ENCODE measurements around the gene CORT.
"Not testable (repeated sequence)": the region's sequence is repeated elsewhere in the genome, so short reads cannot be mapped to it uniquely, and the experiment has no call there.

Gene CORT

DNA sequence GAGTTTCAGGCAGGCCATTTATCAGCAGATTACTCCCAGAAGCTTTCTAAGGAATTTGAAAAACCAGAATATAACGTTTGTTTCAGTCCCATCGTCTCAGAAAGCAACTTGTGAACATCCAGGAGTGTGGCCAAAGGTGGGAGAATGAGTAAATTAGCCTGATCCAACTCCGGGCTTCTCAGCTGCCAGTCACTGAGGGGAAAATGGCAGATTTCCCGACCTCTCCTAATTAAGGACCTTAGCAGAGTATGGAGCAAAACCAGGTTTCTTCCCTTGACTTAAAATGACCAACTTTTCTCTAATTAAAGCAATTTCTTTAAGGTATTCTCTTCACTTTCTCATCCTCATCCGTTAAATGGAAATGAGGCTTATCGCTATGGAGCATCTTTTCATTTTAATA is 1.0 kb downstream of the CORT start:
- DNase-seq (ENCODE audit: insufficient read length, low spot score) (no peak), FAIRE-seq (no peak)
- no peak for TF ChIP-seq POLR2A (IDR thresholded peaks at IDR 0.05; ENCODE audit: low read depth, low read length)

DNA sequence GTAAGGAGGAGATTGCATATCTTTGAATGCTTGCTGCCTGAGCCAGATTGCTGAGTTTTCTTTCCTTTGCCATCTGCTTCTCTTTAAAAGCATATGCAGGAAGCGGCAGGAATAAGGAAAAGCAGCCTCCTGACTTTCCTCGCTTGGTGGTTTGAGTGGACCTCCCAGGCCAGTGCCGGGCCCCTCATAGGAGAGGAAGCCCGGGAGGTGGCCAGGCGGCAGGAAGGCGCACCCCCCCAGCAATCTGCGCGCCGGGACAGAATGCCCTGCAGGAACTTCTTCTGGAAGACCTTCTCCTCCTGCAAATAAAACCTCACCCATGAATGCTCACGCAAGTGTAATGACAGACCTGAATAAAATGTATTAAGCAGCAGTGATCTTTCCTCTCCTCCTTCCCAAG is 1.5 kb downstream of the CORT start:
- FAIRE-seq (no peak), DNase-seq (ENCODE audit: insufficient read length, low spot score) (no peak)
- TF ChIP-seq POLR2A (IDR thresholded peaks at IDR 0.05; ENCODE audit: low read depth, low read length), result no peak

DNA sequence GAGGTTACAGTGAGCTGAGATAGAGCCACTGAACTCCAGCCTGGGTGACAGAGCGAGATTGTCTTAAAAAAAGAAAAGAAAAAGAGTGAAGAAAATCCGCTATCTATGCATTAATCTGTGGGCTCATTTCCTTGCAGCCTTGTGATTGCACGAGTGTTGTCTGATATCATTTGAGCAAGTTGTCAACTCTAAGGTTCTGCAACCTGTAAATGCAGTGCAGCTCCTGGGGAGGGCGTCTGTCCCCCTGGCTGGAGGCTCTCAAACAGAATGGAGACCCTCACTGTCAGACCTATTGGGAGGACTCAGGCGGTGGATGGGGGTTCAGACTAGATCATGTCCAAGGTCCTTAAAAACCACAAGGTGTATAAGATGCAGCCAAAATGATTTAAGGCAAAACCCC is 6.2 kb downstream of the CORT start:
- DNase-seq (ENCODE audit: insufficient read length, low spot score) (no peak), FAIRE-seq (no peak)
- TF ChIP-seq POLR2A (IDR thresholded peaks at IDR 0.05; ENCODE audit: low read depth, low read length), result no peak

DNA sequence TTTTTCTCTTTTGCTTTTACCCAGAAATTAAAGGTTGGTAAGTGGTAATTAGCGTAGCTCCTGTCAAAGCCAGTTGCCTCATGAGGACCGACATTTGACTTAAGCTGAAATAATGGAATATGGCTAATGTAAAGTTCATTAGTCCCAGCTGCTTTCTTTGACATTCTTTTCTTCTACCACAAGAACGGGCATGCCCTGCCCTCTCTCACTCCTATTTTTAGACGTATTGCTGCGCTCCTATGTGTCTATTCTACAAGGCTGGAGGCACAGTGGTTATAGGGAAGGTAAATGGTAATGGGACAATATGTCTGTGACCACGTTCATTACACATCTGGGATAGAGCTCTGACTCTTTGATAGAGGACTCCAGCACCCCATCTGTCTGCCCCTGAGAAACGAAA is 6.8 kb downstream of the CORT start:
- FAIRE-seq, result no peak
- no peak for DNase-seq (ENCODE audit: insufficient read length, low spot score)
- no peak for TF ChIP-seq POLR2A (IDR thresholded peaks at IDR 0.05; ENCODE audit: low read depth, low read length)

DNA sequence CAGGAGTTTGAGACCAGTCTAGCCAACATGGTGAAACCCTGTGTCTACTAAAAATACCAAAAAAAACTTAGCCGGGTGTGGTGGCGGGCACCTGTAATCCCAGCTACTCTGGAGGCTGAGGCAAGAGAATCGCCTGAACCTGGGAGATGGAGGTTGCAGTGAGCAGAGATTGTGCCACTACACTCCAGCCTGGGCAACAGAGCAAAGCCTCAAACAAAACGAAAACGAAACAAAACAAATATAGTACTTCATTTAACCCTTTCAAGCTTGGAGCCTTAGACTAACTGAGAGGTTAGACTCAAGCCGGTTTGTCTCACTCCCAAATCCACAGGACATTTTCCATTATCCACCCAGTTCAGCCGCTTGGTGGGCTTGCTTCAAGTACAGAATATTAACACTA is 7.6 kb downstream of the CORT start:
- DNase-seq (ENCODE audit: insufficient read length, low spot score); FAIRE-seq: not testable (repeated sequence)

DNA sequence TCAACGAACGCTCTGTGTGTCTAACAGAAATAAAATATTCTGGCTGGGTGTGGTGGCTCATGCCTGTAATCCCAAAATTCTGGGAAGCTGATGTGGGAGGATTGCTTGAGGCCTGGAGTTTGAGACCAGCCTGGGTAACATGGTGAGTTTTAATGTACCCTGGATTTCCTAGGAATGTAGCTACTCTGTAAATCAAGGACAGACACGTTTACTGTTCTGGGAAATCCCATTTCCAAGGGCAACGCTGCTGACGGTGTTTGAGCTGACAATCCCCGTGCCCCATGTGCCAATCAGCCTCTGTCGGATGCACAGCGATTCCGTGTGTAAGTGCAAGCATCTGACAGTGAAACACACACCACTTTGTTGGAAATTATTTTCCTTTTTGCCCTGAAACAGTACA is 8.0 kb downstream of the CORT start:
- no peak for TF ChIP-seq POLR2A (IDR thresholded peaks at IDR 0.05; ENCODE audit: low read depth, low read length)
- DNase-seq (ENCODE audit: insufficient read length, low spot score) (no peak), FAIRE-seq (no peak)

DNA sequence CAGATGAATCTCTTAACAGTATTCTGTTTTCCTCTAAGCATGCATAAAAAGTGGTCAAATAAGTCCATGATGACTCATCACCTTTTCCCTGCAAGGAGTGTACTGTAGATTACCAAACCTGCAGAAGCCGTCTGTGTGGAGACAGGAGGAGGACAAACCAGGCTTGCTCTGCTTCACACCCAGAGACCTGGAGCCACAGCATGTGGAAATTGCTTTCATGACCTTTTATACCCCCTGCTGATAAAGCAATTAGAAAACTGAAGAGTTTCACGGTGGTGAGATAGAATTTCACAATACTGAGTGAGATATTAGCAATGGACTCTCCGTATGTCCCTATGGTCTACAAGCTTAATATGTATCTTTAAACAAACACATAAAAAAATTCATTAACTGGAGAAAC is 9.4 kb downstream of the CORT start:
- DNase-seq (ENCODE audit: insufficient read length, low spot score) (peak; percentile 40), FAIRE-seq (peak; percentile 15)
- TF ChIP-seq POLR2A (IDR thresholded peaks at IDR 0.05; ENCODE audit: low read depth, low read length), result no peak

DNA sequence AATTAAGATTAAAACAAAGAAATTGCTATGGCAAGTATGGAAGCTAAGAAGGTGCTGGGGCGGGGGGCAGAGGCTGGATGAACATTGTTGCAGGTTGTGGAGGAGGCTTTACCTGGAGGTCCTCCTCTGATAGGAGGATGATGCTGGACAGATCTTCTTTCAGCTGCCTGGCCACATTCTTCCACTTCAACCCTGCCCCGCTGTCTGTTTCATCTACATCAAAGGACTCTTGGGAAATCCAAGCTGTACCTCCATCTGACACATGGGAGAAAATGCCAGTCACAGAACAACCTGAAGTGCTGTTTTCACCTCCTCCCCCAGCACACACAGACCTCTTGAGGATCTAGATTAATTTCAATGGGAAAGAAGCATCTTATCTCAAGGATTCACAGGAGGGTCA is 17.2 kb downstream of the CORT start:
- FAIRE-seq, result no peak
- DNase-seq (ENCODE audit: insufficient read length, low spot score), result no peak

DNA sequence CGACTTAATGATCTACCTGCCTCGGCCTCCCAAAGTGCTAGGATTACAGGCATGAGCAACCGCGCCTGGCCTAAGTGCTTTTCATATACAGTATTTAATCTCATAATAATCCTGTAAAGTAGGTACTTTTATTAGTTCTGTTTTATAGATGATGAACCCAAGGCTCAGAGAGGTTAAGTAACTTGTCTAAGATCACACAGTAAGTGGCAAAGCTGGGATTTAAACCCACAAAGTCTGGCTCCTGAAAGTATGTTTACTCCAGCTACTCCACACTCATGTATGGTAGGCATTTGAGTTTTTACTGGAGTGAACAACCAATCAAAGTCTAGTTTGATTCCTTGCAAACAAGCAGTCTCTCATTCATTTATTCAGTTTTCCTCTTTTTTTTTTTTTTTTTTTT is 20.2 kb downstream of the CORT start:
- no peak for TF ChIP-seq POLR2A (IDR thresholded peaks at IDR 0.05; ENCODE audit: low read depth, low read length)
- FAIRE-seq, result no peak
- DNase-seq (ENCODE audit: insufficient read length, low spot score), result no peak

More for the DNA sequence above, 17.2 kb downstream of the CORT start:
- no peak for TF ChIP-seq POLR2A (IDR thresholded peaks at IDR 0.05; ENCODE audit: low read depth, low read length)

DNA sequence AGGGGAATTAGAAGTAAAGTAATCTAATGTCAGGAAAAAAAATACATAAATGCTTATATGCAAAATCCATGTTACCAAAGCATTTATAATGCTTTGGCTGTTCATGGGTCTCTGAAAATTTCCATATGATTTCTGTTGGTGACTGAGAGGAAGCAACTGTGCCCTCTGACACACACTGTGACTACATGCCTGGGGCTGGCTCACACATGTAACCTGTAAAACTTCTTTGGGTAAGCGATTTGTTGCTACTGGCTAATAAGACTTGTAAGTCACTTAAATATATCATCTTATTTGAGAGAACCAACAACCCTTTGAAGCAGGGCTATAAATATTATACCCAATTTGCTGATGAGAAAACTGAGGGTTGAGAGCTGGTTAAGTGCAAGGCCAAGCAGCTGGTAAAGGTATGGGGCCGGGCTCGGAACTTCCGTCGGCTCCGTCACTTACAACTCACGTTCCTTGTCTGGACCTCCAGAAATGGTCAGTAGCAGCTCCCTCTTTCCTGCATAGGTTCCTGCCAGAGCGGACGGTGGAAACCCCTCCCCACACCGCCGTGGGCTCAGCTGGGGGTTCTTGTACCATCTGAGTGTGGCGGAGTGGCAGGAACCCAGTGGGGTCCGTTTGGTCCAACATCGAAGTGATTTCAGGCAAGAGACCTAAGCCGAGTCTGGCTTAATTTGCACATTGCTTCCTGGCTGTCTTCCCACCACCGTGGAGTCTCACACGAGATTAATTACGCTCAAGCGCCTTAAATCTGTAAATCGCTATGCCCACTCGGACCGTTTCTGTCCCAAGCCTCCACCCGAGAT is 21.8 kb downstream of the CORT start:
- no peak for TF ChIP-seq POLR2A (IDR thresholded peaks at IDR 0.05; ENCODE audit: low read depth, low read length)
- DNase-seq (ENCODE audit: insufficient read length, low spot score), result no peak
- no peak for FAIRE-seq

DNA sequence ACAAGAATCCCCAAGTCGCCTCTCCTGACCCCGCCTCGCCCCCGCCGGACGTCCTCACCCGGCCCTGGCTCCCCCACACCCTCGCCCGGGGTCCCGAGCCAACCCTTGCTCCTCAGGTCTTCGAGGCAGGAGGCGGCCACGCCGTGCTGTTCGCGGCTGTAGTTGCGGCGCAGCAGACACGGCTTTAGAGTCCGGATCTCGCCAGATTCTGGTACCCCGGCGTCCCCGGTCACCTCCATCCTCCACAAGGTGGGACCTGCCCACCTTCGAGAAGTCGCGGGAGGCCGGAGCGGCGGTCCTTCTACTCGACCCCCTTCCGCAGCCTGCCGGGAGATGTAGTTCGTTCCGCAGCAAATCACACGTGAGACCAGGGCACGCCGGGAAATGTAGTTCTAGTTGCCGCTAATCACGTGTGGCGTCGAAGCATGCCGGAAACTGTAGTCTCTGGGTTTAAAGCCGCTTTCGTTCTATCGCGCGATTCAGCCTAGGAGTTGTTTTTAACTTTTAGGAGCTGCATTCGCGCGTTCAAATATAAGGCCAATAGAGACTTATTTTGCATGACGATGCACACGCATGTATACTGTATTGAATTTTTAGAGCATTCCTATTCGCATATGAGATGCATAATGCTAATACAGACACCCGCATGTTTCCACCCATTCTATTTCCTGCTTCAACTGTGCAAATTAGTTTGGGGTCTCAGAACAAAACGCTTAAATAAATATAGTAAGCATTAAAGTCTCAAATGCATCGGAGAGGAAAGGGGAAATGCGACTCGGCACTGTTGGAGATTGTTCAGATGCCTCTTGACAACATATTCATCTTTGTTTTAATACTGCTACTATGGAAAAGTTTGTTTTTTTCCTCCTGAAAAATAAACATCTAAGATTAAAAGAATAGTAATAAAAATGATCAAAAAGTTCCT is 22.7 kb downstream of the CORT start, which contains the start of gene DFFA:
Gene DFFA, minus strand, starts transcription at position 310 of the 925 bp plus-strand sequence. Its CDS starts 71 bp downstream, at position 239.
- TF ChIP-seq POLR2A (IDR thresholded peaks at IDR 0.05; ENCODE audit: low read depth, low read length), result peak; percentile 44; the same call in 1 of the 2 replicates
- DNase-seq (ENCODE audit: insufficient read length, low spot score) (peak; percentile 72), FAIRE-seq (peak; percentile 91)

DNA sequence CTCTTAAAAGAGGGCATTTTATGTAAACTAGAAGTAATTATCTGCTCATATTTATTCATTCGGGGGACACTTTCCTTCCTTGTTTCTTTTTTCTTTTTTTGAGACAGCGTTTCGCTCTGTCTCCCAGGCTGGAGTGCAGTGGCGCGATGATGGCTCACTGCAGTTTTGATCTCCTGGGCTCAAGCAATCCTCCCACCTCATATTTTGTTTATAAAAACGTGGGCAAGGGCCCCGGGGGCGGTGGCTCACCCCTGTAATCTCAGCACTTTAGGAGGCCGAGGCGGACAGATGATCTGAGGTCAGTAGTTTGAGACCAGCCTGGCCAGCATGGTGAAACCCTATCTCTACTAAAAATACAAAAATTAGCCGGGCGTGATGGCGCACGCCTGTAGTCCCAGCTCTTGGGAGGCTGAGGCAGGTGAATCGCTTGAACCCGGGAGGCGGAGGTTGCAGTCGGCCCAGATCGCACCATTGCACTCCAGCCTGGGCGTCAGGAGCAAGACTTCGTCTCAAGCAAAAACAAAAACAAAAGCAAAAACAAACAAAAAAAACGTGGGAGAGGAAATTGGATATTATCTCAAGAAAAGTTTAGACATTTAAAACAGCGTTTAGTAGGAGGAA is 23.4 kb downstream of the CORT start:
- DNase-seq (ENCODE audit: insufficient read length, low spot score) (no peak), FAIRE-seq (no peak)
- TF ChIP-seq POLR2A (IDR thresholded peaks at IDR 0.05; ENCODE audit: low read depth, low read length), result no peak

DNA sequence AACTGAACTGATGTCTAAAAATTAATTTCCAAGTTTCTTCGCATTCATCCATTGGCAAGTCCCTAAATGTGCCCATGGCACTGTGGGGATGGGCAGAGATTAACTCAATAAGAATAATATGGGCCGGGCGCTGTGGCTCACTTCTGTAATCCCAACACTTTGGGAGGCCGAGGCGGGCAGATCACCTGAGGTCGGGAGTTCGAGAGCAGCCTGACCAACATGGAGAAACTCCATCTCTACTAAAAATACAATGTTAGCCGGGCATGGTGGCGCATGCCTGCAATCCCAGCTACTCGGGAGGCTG is 24.4 kb downstream of the CORT start:
- not testable (repeated sequence) for DNase-seq (ENCODE audit: insufficient read length, low spot score); FAIRE-seq
